Thyroid gland (tissue), 4 donors: Measurements from ENCODE around the gene NPFFR1.

Experiments
- POLR2A ChIP-seq, 2 donors: fragments of 450-650 bp; IDR thresholded peaks; one replicate each; pipeline ENCODE4 v1.6.1; 2017; ENCODE audit warnings: antibody characterized with exemption in 2 of 2, mild to moderate bottlenecking in 2 of 2, moderate library complexity in 1 of 2
- TF ChIP-seq, protein P1 (sequence below), 6 experiments: fragments of 200-600 bp in 3 of 6; fragments of 450-650 bp in 3 of 6; sonication (generic) in 3 of 6; IDR thresholded peaks; one replicate each; pipeline ENCODE4 v1.5.1; 2016 to 2019; ENCODE audit warnings: antibody characterized with exemption in 6 of 6, mild to moderate bottlenecking in 2 of 6, inconsistent platforms in 1 of 6, moderate library complexity in 1 of 6

DNA sequence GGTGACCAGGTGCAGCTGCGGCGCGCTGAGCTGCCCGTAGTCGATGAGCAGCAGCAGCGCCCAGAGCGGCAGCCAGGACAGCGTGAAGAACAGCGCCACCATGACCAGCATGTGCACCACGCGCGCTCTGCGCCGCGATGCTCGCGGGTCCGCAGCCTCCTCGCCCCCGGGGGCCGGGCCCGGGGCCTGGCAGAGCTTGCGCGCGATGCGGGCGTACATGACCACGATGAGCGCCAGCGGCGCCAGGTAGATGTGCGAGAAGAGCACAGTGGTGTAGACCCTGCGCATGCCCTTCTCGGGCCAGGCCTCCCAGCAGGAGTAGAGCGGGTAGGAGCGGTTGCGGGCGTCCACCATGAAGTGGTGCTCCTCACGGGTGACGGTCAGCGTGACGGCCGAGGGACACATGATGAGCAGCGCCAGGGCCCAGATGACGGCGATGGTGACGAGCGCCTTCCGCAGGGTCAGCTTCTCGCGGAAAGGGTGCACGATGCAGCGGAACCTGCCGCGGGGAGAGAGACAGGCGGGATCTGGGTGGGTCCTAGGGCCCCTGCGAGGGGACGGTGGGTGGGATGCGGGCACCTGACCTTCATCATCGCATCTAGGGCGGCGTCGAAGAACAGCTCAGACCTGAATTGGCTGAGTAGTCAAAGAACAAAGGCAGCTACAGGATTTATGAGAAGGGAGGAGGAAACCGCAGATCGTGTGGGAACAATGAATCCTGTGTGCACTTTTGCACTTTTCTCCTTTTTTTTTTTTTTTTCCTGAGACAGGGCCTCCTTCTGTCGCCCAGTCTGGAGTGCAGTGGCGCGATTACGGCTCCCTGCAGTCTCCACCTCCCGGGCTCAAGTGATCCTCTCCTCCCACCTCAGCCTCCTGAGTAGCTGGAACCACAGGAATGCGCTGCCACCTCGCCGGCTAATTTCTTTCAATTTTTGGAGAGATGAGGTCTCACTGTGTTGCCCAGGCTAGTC lies 28.2 kb downstream of the NPFFR1 start:
- TF ChIP-seq, protein P1, sequence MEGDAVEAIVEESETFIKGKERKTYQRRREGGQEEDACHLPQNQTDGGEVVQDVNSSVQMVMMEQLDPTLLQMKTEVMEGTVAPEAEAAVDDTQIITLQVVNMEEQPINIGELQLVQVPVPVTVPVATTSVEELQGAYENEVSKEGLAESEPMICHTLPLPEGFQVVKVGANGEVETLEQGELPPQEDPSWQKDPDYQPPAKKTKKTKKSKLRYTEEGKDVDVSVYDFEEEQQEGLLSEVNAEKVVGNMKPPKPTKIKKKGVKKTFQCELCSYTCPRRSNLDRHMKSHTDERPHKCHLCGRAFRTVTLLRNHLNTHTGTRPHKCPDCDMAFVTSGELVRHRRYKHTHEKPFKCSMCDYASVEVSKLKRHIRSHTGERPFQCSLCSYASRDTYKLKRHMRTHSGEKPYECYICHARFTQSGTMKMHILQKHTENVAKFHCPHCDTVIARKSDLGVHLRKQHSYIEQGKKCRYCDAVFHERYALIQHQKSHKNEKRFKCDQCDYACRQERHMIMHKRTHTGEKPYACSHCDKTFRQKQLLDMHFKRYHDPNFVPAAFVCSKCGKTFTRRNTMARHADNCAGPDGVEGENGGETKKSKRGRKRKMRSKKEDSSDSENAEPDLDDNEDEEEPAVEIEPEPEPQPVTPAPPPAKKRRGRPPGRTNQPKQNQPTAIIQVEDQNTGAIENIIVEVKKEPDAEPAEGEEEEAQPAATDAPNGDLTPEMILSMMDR (IDR thresholded peaks at IDR 0.05) = no peak
- no peak for TF ChIP-seq POLR2A (IDR thresholded peaks at IDR 0.05)
